GM23248 (cell line): Measurements from ENCODE around the gene EEF1AKMT4.

Experiments
- EZH2 ChIP-seq: fragments of 200-600 bp; sonication (generic); IDR thresholded peaks from 2 replicates; pipeline ENCODE4 v1.6.1; 2018; ENCODE audit warnings: antibody characterized with exemption, mild to moderate bottlenecking; ENCODE audit not compliant: insufficient read depth, poor library complexity, severe bottlenecking
- EZH2phosphoT487 ChIP-seq: fragments of 200-600 bp; sonication (generic); IDR thresholded peaks from 2 replicates; pipeline ENCODE4 v1.6.1; 2018; ENCODE audit warnings: antibody characterized with exemption, moderate library complexity, mild to moderate bottlenecking, low read depth; ENCODE audit not compliant: insufficient read depth

- no peak for TF ChIP-seq EZH2
- TF ChIP-seq EZH2phosphoT487 = no peak
Measured at GRCh38 chr3:184223946-184224345, 25.5 kb upstream of the EEF1AKMT4 start.
